ENCODE measurements around the gene IFNL1.

- TF ChIP-seq EZH2 (IDR thresholded peaks at IDR 0.05), result no peak
- no peak for TF ChIP-seq POLR2AphosphoS5 (IDR thresholded peaks at IDR 0.05; ENCODE audit: borderline replicate concordance, low read depth, low read length)
These were observed 3.6 kb downstream of the IFNL1 start for GRCh38 chr19:39299832-39300231.
